Cardiac muscle cell (in vitro differentiated cells and primary cell): Measurements from ENCODE around the gene SP3. TPM values are rescaled to one million over a fixed set of nuclear protein-coding genes. Genes with fewer than 3 reads are reported as not detected.

Experiments used
- DNase-seq, 2 donors: peaks; one replicate each; pipeline versions ENCODE4 v3.0.0 to v3.0.0-alpha.2; 2010 to 2017; ENCODE audit warnings: low read depth in 1 of 2, low spot score in 1 of 2
- H3K27ac ChIP-seq: fragments of 200-600 bp; sonication (generic); 2 replicates; pipeline ENCODE4 v1.5.1; 2016
- H3K27me3 ChIP-seq: fragments of 200-600 bp; sonication (generic); 2 replicates; pipeline ENCODE4 v1.6.0; 2016; ENCODE audit warnings: control low read depth
- H3K36me3 ChIP-seq: fragments of 200-600 bp; sonication (generic); 2 replicates; pipeline ENCODE4 v1.5.1; 2016; ENCODE audit warnings: control low read depth
- H3K4me1 ChIP-seq: fragments of 200-600 bp; sonication (generic); 2 replicates; pipeline ENCODE4 v1.8.1; 2017; ENCODE audit warnings: low read depth, mild to moderate bottlenecking, mixed run types
- H3K4me3 ChIP-seq: fragments of 200-600 bp; sonication (generic); 2 replicates; pipeline ENCODE4 v1.5.1; 2016; ENCODE audit warnings: mild to moderate bottlenecking
- H3K9me3 ChIP-seq: fragments of 200-600 bp; sonication (generic); 2 replicates; pipeline ENCODE4 v1.5.1; 2017; ENCODE audit warnings: low read depth, mild to moderate bottlenecking, control low read depth
- CTCF ChIP-seq: IDR thresholded peaks from 2 replicates; pipeline ENCODE4 v1.5.1; 2012; ENCODE audit warnings: low read depth, mild to moderate bottlenecking, low read length
- polyA plus RNA-seq: library from polyadenylated mRNA; unstranded; fragments of >200 nt; fragmentation: Nextera tagmentation; extraction: Ambion mirVana; gene quantifications from 2 replicates; pipeline ENCODE4 v1.2.1, GENCODE V29; 2016
- total RNA-seq: library from RNA; depleted of rRNA; stranded (reverse); fragments of >200 nt; gene quantifications from 2 replicates; pipeline ENCODE4 v1.2.3, GENCODE V29; 2016

Gene SP3
- total and polyA plus RNA-seq, 2 experiments from 2014 or later = 36.0 to 164 TPM

GRCh38 chr2:173993459-173993858 lies 28.3 kb upstream of the SP3 start:
- Histone ChIP-seq H3K27ac (no peak overlapping the region), H3K36me3 (no peaks in the 10 kb centered on the region), H3K27me3 (no peaks in the 10 kb centered on the region), H3K4me1 (peaks cover 15% of the 10 kb centered on the region), H3K4me3 (no peak overlapping the region), H3K9me3 (no peaks in the 10 kb centered on the region)
- TF ChIP-seq CTCF = no peak
- DNase-seq = no peak

- no peaks in the 10 kb centered on the region for H3K9me3 ChIP-seq
- H3K4me1 ChIP-seq = peaks cover 8% of the 10 kb centered on the region
- peak in 1 of 2 donors; percentile 62 for DNase-seq
- TF ChIP-seq CTCF = no peak
- H3K27me3 ChIP-seq = no peaks in the 10 kb centered on the region
- no peak overlapping the region for H3K27ac ChIP-seq
- H3K36me3 ChIP-seq = no peaks in the 10 kb centered on the region
- H3K4me3 ChIP-seq = no peak overlapping the region
These were observed 26.8 kb upstream of the SP3 start for GRCh38 chr2:173991856-173992588.

- H3K4me3 ChIP-seq = no peak overlapping the region
- H3K9me3 ChIP-seq = no peaks in the 10 kb centered on the region
- TF ChIP-seq CTCF = no peak
- H3K27ac ChIP-seq = no peak overlapping the region
- no peaks in the 10 kb centered on the region for H3K4me1 ChIP-seq
- DNase-seq = peak in 1 of 2 donors; percentile 92
- no peaks in the 10 kb centered on the region for H3K27me3 ChIP-seq
- no peaks in the 10 kb centered on the region for H3K36me3 ChIP-seq
These were observed 26.0 kb upstream of the SP3 start for GRCh38 chr2:173990970-173991819.

GRCh38 chr2:173990245-173990644 lies 25.1 kb upstream of the SP3 start:
- no peaks in the 10 kb centered on the region for H3K36me3 ChIP-seq
- no peak overlapping the region for H3K27ac ChIP-seq
- no peaks in the 10 kb centered on the region for H3K4me1 ChIP-seq
- H3K9me3 ChIP-seq = no peaks in the 10 kb centered on the region
- H3K27me3 ChIP-seq = no peaks in the 10 kb centered on the region
- H3K4me3 ChIP-seq = no peak overlapping the region
- DNase-seq = no peak
- no peak for TF ChIP-seq CTCF

GRCh38 chr2:173989884-173990215 lies 24.7 kb upstream of the SP3 start:
- no peaks in the 10 kb centered on the region for H3K4me1 ChIP-seq
- H3K36me3 ChIP-seq = no peaks in the 10 kb centered on the region
- no peak overlapping the region for H3K27ac ChIP-seq
- no peaks in the 10 kb centered on the region for H3K27me3 ChIP-seq
- DNase-seq = no peak
- H3K4me3 ChIP-seq = no peak overlapping the region
- H3K9me3 ChIP-seq = no peaks in the 10 kb centered on the region
- TF ChIP-seq CTCF = no peak
